Measurements from ENCODE around the gene MYB. TPM values are rescaled to one million over a fixed set of nuclear protein-coding genes. Genes with fewer than 3 reads are reported as not detected.

MYB gene
- total and polyA plus RNA-seq, 2 of the 13 experiments (the other 11 are each of a cell fraction or from before 2014, with no cell fraction given) = 0.04 to 0.20 TPM

GRCh38 chr6:135148889-135149288, 32.2 kb upstream of the MYB start:
- in situ Hi-C loops (cut with HindIII; ENCODE audit: extremely low pct_ligation_motif_present, low pct_unique_long_range_greater_than_20kb) = loop anchor here (5.0 kb wide), 1 partner anchor 273 kb away; no protein-coding TSS in a partner anchor
- intact Hi-C loops (cut with micrococcal nuclease; ENCODE audit: unreplicated experiment) = loop anchor here (5.0 kb wide), 1 partner anchor 33 kb away; the partner anchor contains the start of gene MYB

More at GRCh38 chr6:135148889-135149288, 32.2 kb upstream of the MYB start:
- no peaks in the 10 kb centered on the region for H3K27me3 ChIP-seq (ENCODE audit: control insufficient read depth in 1 of 2, insufficient read depth in 2 of 2, low read length in 2 of 2)
- H3K9me3 ChIP-seq (ENCODE audit: low read length) = no peaks in the 10 kb centered on the region
- H3K4me1 ChIP-seq (ENCODE audit: insufficient read depth, low read length) = no peaks in the 10 kb centered on the region
- H3K4me2 ChIP-seq (ENCODE audit: low read depth, low read length) = no peak overlapping the region
- no peak overlapping the region for H3K4me3 ChIP-seq (replicated peaks in 1 of 3; ENCODE audit: insufficient read depth in 1 of 3, low read depth in 2 of 3, low read length in 3 of 3)
- ChIA-PET POLR2A (no interaction called here), CTCF (ENCODE audit: low intra/inter-chr PET ratio, low total read pairs) (no interaction called here)
- H2AFZ ChIP-seq (ENCODE audit: low read length) = no peak overlapping the region
- no peaks in the 10 kb centered on the region for H4K20me1 ChIP-seq (ENCODE audit: insufficient read depth, low read length)
- H3K79me2 ChIP-seq (ENCODE audit: insufficient read depth, low read length) = no peaks in the 10 kb centered on the region
- ATAC-seq (no peak), FAIRE-seq (no peak), DNase-seq (ENCODE audit: low spot score) (no peak)
- TF ChIP-seq TEAD3 (CRISPR knock-in tag; optimal IDR thresholded peaks at IDR 0.05; ENCODE audit: borderline replicate concordance) (no peak), NKX3-1 (CRISPR knock-in tag; IDR thresholded peaks at IDR 0.05) (no peak), CBX1 (IDR thresholded peaks at IDR 0.05; ENCODE audit: low read depth) (no peak), TBP (CRISPR knock-in tag; IDR thresholded peaks at IDR 0.05) (no peak), ZMYM3 (CRISPR knock-in tag; IDR thresholded peaks at IDR 0.05) (no peak), KDM4B (CRISPR knock-in tag; IDR thresholded peaks at IDR 0.05) (no peak), ESRRA (CRISPR knock-in tag; IDR thresholded peaks at IDR 0.05; ENCODE audit: low read depth) (no peak), ZBTB10 (CRISPR knock-in tag; IDR thresholded peaks at IDR 0.05; ENCODE audit: borderline replicate concordance) (no peak), SNAPC5 (CRISPR knock-in tag; IDR thresholded peaks at IDR 0.05; ENCODE audit: borderline replicate concordance) (no peak), ZNF382 (CRISPR knock-in tag; IDR thresholded peaks at IDR 0.05; ENCODE audit: borderline replicate concordance) (no peak), SRSF1 (optimal IDR thresholded peaks at IDR 0.05; ENCODE audit: low read depth, low read length) (no peak), THAP11 (CRISPR knock-in tag; IDR thresholded peaks at IDR 0.05) (no peak), MTF1 (CRISPR knock-in tag; IDR thresholded peaks at IDR 0.05) (no peak), PHB2 (IDR thresholded peaks at IDR 0.05; ENCODE audit: partially characterized antibody) (no peak), NFKB2 (CRISPR knock-in tag; IDR thresholded peaks at IDR 0.05; ENCODE audit: borderline replicate concordance) (no peak)
- TF ChIP-seq, protein P1, sequence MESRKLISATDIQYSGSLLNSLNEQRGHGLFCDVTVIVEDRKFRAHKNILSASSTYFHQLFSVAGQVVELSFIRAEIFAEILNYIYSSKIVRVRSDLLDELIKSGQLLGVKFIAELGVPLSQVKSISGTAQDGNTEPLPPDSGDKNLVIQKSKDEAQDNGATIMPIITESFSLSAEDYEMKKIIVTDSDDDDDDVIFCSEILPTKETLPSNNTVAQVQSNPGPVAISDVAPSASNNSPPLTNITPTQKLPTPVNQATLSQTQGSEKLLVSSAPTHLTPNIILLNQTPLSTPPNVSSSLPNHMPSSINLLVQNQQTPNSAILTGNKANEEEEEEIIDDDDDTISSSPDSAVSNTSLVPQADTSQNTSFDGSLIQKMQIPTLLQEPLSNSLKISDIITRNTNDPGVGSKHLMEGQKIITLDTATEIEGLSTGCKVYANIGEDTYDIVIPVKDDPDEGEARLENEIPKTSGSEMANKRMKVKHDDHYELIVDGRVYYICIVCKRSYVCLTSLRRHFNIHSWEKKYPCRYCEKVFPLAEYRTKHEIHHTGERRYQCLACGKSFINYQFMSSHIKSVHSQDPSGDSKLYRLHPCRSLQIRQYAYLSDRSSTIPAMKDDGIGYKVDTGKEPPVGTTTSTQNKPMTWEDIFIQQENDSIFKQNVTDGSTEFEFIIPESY (CRISPR knock-in tag; IDR thresholded peaks at IDR 0.05) = no peak
- no TSS peak for BruUV-seq (replicated peaks)
- no peaks in the 10 kb centered on the region for H3K36me3 ChIP-seq (replicated peaks in 1 of 2; ENCODE audit: control insufficient read depth in 1 of 2, insufficient read depth in 2 of 2, low read length in 2 of 2)
- H3K27ac ChIP-seq (ENCODE audit: extremely low read length, insufficient read depth, low read length) = no peak overlapping the region
- 2% methylated on average over 3 of the region's 3 CpGs for WGBS (ENCODE audit: low lambda C conversion rate)
- H3K9ac ChIP-seq (ENCODE audit: insufficient read depth, low read depth, low read length) = no peak overlapping the region
